ENCODE results near the gene NGFR. TPM values are rescaled to one million over a fixed set of nuclear protein-coding genes. Genes with fewer than 3 reads are reported as not detected.

NGFR gene
- total and polyA plus RNA-seq, 2 donors (not counting 1 experiment from before 2014, with no cell fraction given), result 0.31 to 1.6 TPM

DNA sequence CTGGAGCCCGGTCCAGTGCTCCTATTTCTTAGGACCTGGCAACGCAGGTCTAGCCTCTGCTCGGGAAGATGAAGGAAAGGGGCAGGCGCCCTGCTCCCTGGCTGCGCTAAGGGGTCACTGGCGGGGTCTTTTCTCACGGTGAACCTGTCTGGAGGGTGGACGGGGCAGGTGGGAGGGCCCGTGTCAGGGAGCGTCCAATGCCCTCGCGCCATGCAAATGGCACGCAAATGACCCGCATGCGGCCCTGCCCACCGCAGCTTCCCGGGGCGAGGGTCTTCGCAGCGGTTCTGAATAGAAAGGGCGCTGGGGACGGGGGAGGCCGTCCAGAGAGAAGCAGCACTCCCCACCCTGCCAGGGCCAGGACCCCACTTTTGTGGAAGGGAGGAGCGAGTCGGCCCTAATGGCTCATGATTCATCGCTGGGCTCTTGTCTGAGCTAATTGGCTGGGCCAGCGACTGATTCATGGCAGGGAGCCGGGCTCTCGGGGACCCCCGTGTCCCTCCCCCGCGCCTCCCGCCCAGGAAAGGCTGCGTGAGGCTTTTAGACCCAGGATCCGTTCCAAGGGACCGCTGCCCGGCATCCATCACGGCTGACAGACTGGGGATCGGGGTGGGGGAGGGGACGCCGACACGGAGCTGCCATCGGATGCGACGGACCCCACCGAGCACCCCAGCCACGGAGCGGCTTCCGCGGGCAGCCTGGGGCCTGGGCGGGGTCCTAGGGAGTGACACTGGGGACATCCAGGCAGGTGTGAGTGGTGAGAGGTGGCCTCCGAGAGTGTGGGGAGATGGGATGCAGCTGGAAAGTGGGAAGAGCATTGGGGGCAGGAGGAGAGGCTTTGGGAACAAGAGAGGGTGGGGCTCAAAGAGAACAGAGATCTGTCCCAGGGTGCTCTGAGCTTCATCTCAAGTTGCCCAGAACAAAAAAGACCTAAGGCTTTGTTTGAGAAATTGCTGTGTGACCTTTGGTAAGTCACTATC is 25.0 kb upstream of the NGFR start:
- peaks cover 0 to 74% (median 25%) of the 10 kb centered on the region in 4 experiments for H3K27me3 ChIP-seq (replicated peaks in 1 of 4; ENCODE audit: control extremely low read depth in 1 of 4, control insufficient read depth in 3 of 4, insufficient read depth in 4 of 4, low read length in 3 of 4)
- H3K27ac ChIP-seq (ENCODE audit: low read length in 2 of 2), result no peak overlapping the region
- no peak overlapping the region for H3K4me3 ChIP-seq (ENCODE audit: control extremely low read depth in 1 of 5, extremely low read depth in 1 of 5, insufficient read depth in 1 of 5, low read depth in 2 of 5, low read length in 4 of 5)
- H4K20me1 ChIP-seq (ENCODE audit: control insufficient read depth, insufficient read depth, low read length, poor library complexity, severe bottlenecking), result no peaks in the 10 kb centered on the region
- peak overlapping the region; percentile 33 for H2AFZ ChIP-seq (ENCODE audit: insufficient read depth, low read depth, low read length, poor library complexity, severe bottlenecking)
- peaks cover 0 to 11% (median 5%) of the 10 kb centered on the region in 3 donors for H3K9me3 ChIP-seq (ENCODE audit: control extremely low read depth in 1 of 3, control insufficient read depth in 2 of 3, insufficient read depth in 1 of 3, low read length in 2 of 3)
- H3K4me1 ChIP-seq (ENCODE audit: control insufficient read depth in 2 of 2, insufficient read depth in 2 of 2, low read length in 2 of 2), result peaks cover 9 to 10% of the 10 kb centered on the region in 2 donors
- Mint-ChIP-seq H3K27me3 (peaks cover 73% of the 10 kb centered on the region), H3K27ac (no peak overlapping the region), H3K4me1 (peaks cover 4% of the 10 kb centered on the region), H3K4me3 (no peak overlapping the region), H3K9me3 (ENCODE audit: insufficient read depth) (no peaks in the 10 kb centered on the region)
- intact Hi-C loops (cut with micrococcal nuclease), result no loop called here
- ChIA-PET CTCF (no interaction called here), POLR2A (interaction anchor here (0.6 kb wide), 1 partner anchor 56 kb away, joined by 5 read pairs; no protein-coding TSS in a partner anchor)
- peak overlapping the region; percentile 40 for H3K4me2 ChIP-seq (replicated peaks; ENCODE audit: low read depth, low read length, poor library complexity, severe bottlenecking)
- H3K9ac ChIP-seq (ENCODE audit: low read length), result peak overlapping the region; percentile 32
- ATAC-seq (ENCODE audit: low read depth) (no peak), DNase-seq (no peak)
- no peaks in the 10 kb centered on the region for H3K36me3 ChIP-seq (replicated peaks in 1 of 2; ENCODE audit: control extremely low read depth in 1 of 2, control insufficient read depth in 1 of 2, extremely low read depth in 1 of 2, insufficient read depth in 2 of 2, low read length in 1 of 2)
- H3K79me2 ChIP-seq (ENCODE audit: control insufficient read depth, insufficient read depth, low read length), result no peaks in the 10 kb centered on the region
- WGBS (ENCODE audit: insufficient coverage), result 12% methylated on average over 52 of the region's 52 CpGs
- TF ChIP-seq, protein P1, sequence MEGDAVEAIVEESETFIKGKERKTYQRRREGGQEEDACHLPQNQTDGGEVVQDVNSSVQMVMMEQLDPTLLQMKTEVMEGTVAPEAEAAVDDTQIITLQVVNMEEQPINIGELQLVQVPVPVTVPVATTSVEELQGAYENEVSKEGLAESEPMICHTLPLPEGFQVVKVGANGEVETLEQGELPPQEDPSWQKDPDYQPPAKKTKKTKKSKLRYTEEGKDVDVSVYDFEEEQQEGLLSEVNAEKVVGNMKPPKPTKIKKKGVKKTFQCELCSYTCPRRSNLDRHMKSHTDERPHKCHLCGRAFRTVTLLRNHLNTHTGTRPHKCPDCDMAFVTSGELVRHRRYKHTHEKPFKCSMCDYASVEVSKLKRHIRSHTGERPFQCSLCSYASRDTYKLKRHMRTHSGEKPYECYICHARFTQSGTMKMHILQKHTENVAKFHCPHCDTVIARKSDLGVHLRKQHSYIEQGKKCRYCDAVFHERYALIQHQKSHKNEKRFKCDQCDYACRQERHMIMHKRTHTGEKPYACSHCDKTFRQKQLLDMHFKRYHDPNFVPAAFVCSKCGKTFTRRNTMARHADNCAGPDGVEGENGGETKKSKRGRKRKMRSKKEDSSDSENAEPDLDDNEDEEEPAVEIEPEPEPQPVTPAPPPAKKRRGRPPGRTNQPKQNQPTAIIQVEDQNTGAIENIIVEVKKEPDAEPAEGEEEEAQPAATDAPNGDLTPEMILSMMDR (IDR thresholded peaks at IDR 0.05), result no peak
- no peak for TF ChIP-seq EZH2 (IDR thresholded peaks at IDR 0.05; ENCODE audit: borderline replicate concordance, insufficient read depth, low read depth, low read length, poor library complexity, severe bottlenecking)
